Vagina (tissue), 2 donors: ENCODE results near the gene ITPKB.

Experiments used
- POLR2A ChIP-seq, 2 donors: fragments of 450-650 bp; IDR thresholded peaks; one replicate each; pipeline ENCODE4 v1.6.1; 2017; ENCODE audit warnings: antibody characterized with exemption in 2 of 2, mild to moderate bottlenecking in 2 of 2, moderate library complexity in 2 of 2
- POLR2AphosphoS5 ChIP-seq, 2 donors: sonication (generic); formaldehyde crosslinking; IDR thresholded peaks; one replicate each; pipeline ENCODE4 v1.9.0; 2017; ENCODE audit warnings: antibody characterized with exemption in 2 of 2, mild to moderate bottlenecking in 2 of 2, low read depth in 1 of 2; ENCODE audit not compliant: insufficient read depth in 1 of 2
- TF ChIP-seq, protein P1 (sequence below), 3 experiments: fragments of 450-650 bp in 2 of 3; fragments of 200-600 bp in 1 of 3; sonication (generic) in 1 of 3; IDR thresholded peaks; one replicate each; pipeline ENCODE4 v1.5.1; 2017 to 2019; ENCODE audit warnings: antibody characterized with exemption in 3 of 3, mild to moderate bottlenecking in 2 of 3, moderate library complexity in 2 of 3

DNA sequence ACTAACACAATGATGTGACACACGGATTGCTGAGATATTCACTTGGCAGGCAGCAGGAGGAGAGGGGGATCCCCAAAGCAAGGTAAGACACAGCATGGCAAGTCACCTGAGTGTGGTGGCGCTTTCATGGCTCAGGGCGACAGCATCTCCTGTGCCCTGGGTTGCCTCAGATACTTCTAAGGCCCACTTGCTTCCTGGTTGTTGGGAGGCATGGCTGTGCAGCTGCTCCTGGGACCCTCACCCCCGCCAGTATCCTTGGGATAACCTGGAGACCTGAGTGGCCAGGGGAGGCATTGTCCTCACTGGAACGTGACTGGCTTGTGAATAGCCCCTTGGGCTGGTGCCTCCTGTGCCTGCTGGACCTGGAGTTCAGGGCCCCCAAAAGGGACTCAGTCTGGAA lies 120.7 kb downstream of the ITPKB start:
- TF ChIP-seq, protein P1, sequence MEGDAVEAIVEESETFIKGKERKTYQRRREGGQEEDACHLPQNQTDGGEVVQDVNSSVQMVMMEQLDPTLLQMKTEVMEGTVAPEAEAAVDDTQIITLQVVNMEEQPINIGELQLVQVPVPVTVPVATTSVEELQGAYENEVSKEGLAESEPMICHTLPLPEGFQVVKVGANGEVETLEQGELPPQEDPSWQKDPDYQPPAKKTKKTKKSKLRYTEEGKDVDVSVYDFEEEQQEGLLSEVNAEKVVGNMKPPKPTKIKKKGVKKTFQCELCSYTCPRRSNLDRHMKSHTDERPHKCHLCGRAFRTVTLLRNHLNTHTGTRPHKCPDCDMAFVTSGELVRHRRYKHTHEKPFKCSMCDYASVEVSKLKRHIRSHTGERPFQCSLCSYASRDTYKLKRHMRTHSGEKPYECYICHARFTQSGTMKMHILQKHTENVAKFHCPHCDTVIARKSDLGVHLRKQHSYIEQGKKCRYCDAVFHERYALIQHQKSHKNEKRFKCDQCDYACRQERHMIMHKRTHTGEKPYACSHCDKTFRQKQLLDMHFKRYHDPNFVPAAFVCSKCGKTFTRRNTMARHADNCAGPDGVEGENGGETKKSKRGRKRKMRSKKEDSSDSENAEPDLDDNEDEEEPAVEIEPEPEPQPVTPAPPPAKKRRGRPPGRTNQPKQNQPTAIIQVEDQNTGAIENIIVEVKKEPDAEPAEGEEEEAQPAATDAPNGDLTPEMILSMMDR (IDR thresholded peaks at IDR 0.05), result no peak
- no peak for TF ChIP-seq POLR2AphosphoS5 (IDR thresholded peaks at IDR 0.05; ENCODE audit: insufficient read depth in 1 of 2, low read depth in 1 of 2)
- no peak for TF ChIP-seq POLR2A (IDR thresholded peaks at IDR 0.05)
